Progenitor cell of endocrine pancreas (in vitro differentiated cells): Measurements from ENCODE around the gene TMEM50B. TPM values are rescaled to one million over a fixed set of nuclear protein-coding genes. Genes with fewer than 3 reads are reported as not detected.
A peak's percentile ranks its signal among the peaks of the same experiment; 100 is the strongest.

Experiments used
- DNase-seq: peaks from one replicate; pipeline ENCODE4 v3.0.0; 2021; ENCODE audit warnings: low spot score; ENCODE audit not compliant: unreplicated experiment
- H3K27ac Mint-ChIP-seq: 2 replicates; pipeline ENCODE4 v1.8.0; 2021; ENCODE audit warnings: mild to moderate bottlenecking, moderate library complexity, mixed read lengths
- H3K27me3 Mint-ChIP-seq: 2 replicates; pipeline ENCODE4 v1.8.0; 2021; ENCODE audit warnings: mixed read lengths
- H3K36me3 Mint-ChIP-seq: 2 replicates; pipeline ENCODE4 v1.8.0; 2022; ENCODE audit warnings: mixed read lengths; ENCODE audit not compliant: insufficient read depth
- H3K4me1 Mint-ChIP-seq: 2 replicates; pipeline ENCODE4 v1.8.0; 2021; ENCODE audit warnings: low read depth, mixed read lengths
- H3K4me3 Mint-ChIP-seq: 2 replicates; pipeline ENCODE4 v1.8.0; 2021; ENCODE audit warnings: low read depth, mild to moderate bottlenecking, moderate library complexity, mixed read lengths
- H3K9me3 Mint-ChIP-seq: 2 replicates; pipeline ENCODE4 v1.8.0; 2021; ENCODE audit warnings: low read depth, mixed read lengths
- CTCF ChIP-seq: fragments of 200-600 bp; sonication (generic); IDR thresholded peaks from one replicate; pipeline ENCODE4 v1.5.0; 2021; ENCODE audit warnings: antibody characterized with exemption, mild to moderate bottlenecking; ENCODE audit not compliant: unreplicated experiment
- long read RNA-seq: library from polyadenylated mRNA; unstranded; transcript quantifications from one replicate; pipeline ENCODE4 v2.0.0, GENCODE V29; 2020
- total RNA-seq: library from RNA; stranded (reverse); gene quantifications from 2 replicates; pipeline ENCODE4 v1.2.1, GENCODE V29; 2021

Gene TMEM50B
- 39.4 and 39.9 TPM in 2 replicates for total RNA-seq
- long read RNA-seq, transcript TMEM50B-210 (7 exons, 2,375 nt) = major isoform, 79 of 111 reads
- long read RNA-seq, transcript TMEM50B-201 (9 exons, 3,062 nt) = minor isoform, 10 of 111 reads
- long read RNA-seq, partial matches to known transcripts = 1 of 111 reads
- long read RNA-seq, other reads (novel, unspliced or antisense) = 20 of 111 reads

- H3K36me3 Mint-ChIP-seq = no peaks in the 10 kb centered on the region
Measured at GRCh38 chr21:33479679-33480480, at the start of gene TMEM50B. TSS of gene TMEM50B (minus strand) at chr21:33479974. CDS start at chr21:33468885, 11,089 bp downstream.

DNA sequence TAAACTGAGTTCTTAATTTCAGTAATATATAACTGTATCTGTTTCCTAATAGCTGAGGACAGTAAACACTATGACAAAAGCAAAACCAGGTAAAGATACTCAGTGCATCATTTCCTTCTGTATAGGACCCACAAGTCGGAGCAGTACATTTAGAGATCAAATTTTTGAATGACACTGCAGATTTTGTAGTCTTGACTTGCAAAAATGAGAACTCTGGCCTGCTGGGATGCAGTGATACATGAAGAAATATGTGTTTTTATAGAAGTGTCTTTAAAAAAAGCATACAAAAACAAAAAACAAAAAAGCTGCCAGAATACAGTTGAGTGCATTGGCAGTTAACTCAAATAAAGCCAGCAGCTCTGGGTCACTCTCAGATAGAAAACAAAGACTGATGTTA is 43.2 kb upstream of the TMEM50B start:
- no peaks in the 10 kb centered on the region for H3K9me3 Mint-ChIP-seq
- no peak overlapping the region for H3K27ac Mint-ChIP-seq
- no peak for TF ChIP-seq CTCF
- no peak for DNase-seq
- H3K4me3 Mint-ChIP-seq = no peak overlapping the region
- no peaks in the 10 kb centered on the region for H3K27me3 Mint-ChIP-seq
- H3K4me1 Mint-ChIP-seq = no peaks in the 10 kb centered on the region
- peaks cover 20% of the 10 kb centered on the region for H3K36me3 Mint-ChIP-seq

More at GRCh38 chr21:33479679-33480480, at the start of gene TMEM50B:
- peak within 1 kb of the TSS; percentile 98 for H3K27ac Mint-ChIP-seq
- TF ChIP-seq CTCF = peak; percentile 61
- peak within 1 kb of the TSS; percentile 91 for H3K4me3 Mint-ChIP-seq
- DNase-seq = peak; percentile 95
- peaks cover 7% of the 10 kb centered on the region for H3K4me1 Mint-ChIP-seq
- no peaks in the 10 kb centered on the region for H3K27me3 Mint-ChIP-seq
- H3K9me3 Mint-ChIP-seq = no peaks in the 10 kb centered on the region

GRCh38 chr21:33522297-33522952 is 42.7 kb upstream of the TMEM50B start:
- H3K36me3 Mint-ChIP-seq = peaks cover 19% of the 10 kb centered on the region
- H3K27me3 Mint-ChIP-seq = no peaks in the 10 kb centered on the region
- no peaks in the 10 kb centered on the region for H3K9me3 Mint-ChIP-seq
- DNase-seq = no peak
- no peaks in the 10 kb centered on the region for H3K4me1 Mint-ChIP-seq
- H3K27ac Mint-ChIP-seq = no peak overlapping the region
- TF ChIP-seq CTCF = no peak
- no peak overlapping the region for H3K4me3 Mint-ChIP-seq

- Mint-ChIP-seq H3K27ac (no peak overlapping the region), H3K27me3 (no peaks in the 10 kb centered on the region), H3K36me3 (peaks cover 31% of the 10 kb centered on the region), H3K4me3 (no peak overlapping the region), H3K4me1 (no peaks in the 10 kb centered on the region), H3K9me3 (no peaks in the 10 kb centered on the region)
- no peak for TF ChIP-seq CTCF
- DNase-seq = no peak
Measured at GRCh38 chr21:33518899-33519298, 39.1 kb upstream of the TMEM50B start.

- no peaks in the 10 kb centered on the region for H3K27me3 Mint-ChIP-seq
- H3K27ac Mint-ChIP-seq = no peak overlapping the region
- DNase-seq = no peak
- no peak for TF ChIP-seq CTCF
- no peaks in the 10 kb centered on the region for H3K9me3 Mint-ChIP-seq
- H3K4me3 Mint-ChIP-seq = no peak overlapping the region
- H3K36me3 Mint-ChIP-seq = peaks cover 38% of the 10 kb centered on the region
- H3K4me1 Mint-ChIP-seq = no peaks in the 10 kb centered on the region
Measured at GRCh38 chr21:33514229-33514628, 34.5 kb upstream of the TMEM50B start.
